H1 (cell line): ENCODE results near the gene TMEM250. TPM values are rescaled to one million over a fixed set of nuclear protein-coding genes. Genes with fewer than 3 reads are reported as not detected.
A peak's percentile ranks its signal among the peaks of the same experiment; 100 is the strongest.

ENCODE experiments used
- CTCF ChIA-PET: fragments of 300-600 bp; sonication (Branson Sonifier 250); formaldehyde crosslinking; loops from one replicate; lab custom pipeline; 2021; ENCODE audit not compliant: partially characterized antibody; lab: Charles Lee
- POLR2A ChIA-PET: fragments of 300-600 bp; sonication (Branson Sonifier 250); formaldehyde crosslinking; loops from one replicate; lab custom pipeline; 2021; ENCODE audit warnings: inconsistent platforms; ENCODE audit not compliant: partially characterized antibody; lab: Charles Lee
- DNase-seq, 2 experiments: peaks; one replicate each; pipeline versions ENCODE4 v3.0.0 to v3.0.0-alpha.2; 2010 to 2022; ENCODE audit warnings: low spot score in 2 of 2, low read depth in 1 of 2, mixed read lengths in 1 of 2
- FAIRE-seq: peaks from 2 replicates; lab custom pipeline; 2011; peaks lifted over from hg19 to GRCh38; lab: Jason Lieb, UNC
- H2AFZ ChIP-seq: 2 replicates; pipeline ENCODE4 v1.8.1; 2012; ENCODE audit warnings: low read length, inconsistent platforms
- H2AK5ac ChIP-seq: 2 replicates; pipeline ENCODE4 v1.6.1; 2013; ENCODE audit warnings: low read depth, low read length
- H2BK120ac ChIP-seq: replicated peaks from 2 replicates; pipeline ENCODE3; 2013; ENCODE audit warnings: low read depth, low read length, inconsistent platforms
- H2BK12ac ChIP-seq: 2 replicates; pipeline ENCODE4 v1.6.1; 2013; ENCODE audit warnings: low read depth, low read length
- H2BK15ac ChIP-seq: 2 replicates; pipeline ENCODE4 v1.6.1; 2013; ENCODE audit warnings: low read length
- H2BK20ac ChIP-seq: 2 replicates; pipeline ENCODE4 v1.6.1; 2013; ENCODE audit warnings: low read length
- H2BK5ac ChIP-seq: 2 replicates; pipeline ENCODE4 v1.6.1; 2013; ENCODE audit warnings: low read depth, low read length
- H3K14ac ChIP-seq: 2 replicates; pipeline ENCODE4 v1.6.1; 2013; ENCODE audit warnings: inconsistent platforms; ENCODE audit not compliant: insufficient read length
- H3K18ac ChIP-seq: 2 replicates; pipeline ENCODE4 v1.6.1; 2013; ENCODE audit warnings: low read length; ENCODE audit errors: extremely low read depth
- H3K23ac ChIP-seq: 2 replicates; pipeline ENCODE4 v1.6.1; 2013; ENCODE audit warnings: inconsistent platforms; ENCODE audit not compliant: insufficient read length
- H3K23me2 ChIP-seq: 2 replicates; pipeline ENCODE4 v1.6.1; 2013; ENCODE audit warnings: low read depth, low read length
- H3K27ac ChIP-seq: 2 replicates; pipeline ENCODE4 v1.6.1; 2011; ENCODE audit warnings: low read depth, low read length, inconsistent platforms
- H3K27me3 ChIP-seq, 4 experiments: replicated peaks in 1 of 4; 1 replicate in 1 of 4; 2 replicates in 3 of 4; pipeline versions ENCODE4 v1.6.1 to v1.8.1; 2011 to 2013; ENCODE audit warnings: low read length in 3 of 4, mild to moderate bottlenecking in 3 of 4, inconsistent platforms in 2 of 4, mixed read lengths in 2 of 4, moderate library complexity in 1 of 4; ENCODE audit not compliant: control insufficient read depth in 3 of 4, insufficient read depth in 3 of 4; ENCODE audit errors: extremely low read depth in 1 of 4
- H3K36me3 ChIP-seq, 4 experiments: 2 replicates each; pipeline versions ENCODE4 v1.6.1 to v1.8.1; 2011 to 2013; ENCODE audit warnings: mild to moderate bottlenecking in 4 of 4, low read length in 3 of 4, moderate library complexity in 2 of 4, control low read depth in 1 of 4, inconsistent platforms in 1 of 4; ENCODE audit not compliant: insufficient read depth in 4 of 4, control insufficient read depth in 2 of 4
- H3K4ac ChIP-seq: replicated peaks from 2 replicates; pipeline ENCODE3; 2013; ENCODE audit warnings: low read length, low read depth, mixed read lengths, inconsistent platforms; ENCODE audit not compliant: insufficient read length
- H3K4me1 ChIP-seq, 4 experiments: replicated peaks in 1 of 4; 1 replicate in 1 of 4; 2 replicates in 3 of 4; pipeline versions ENCODE4 v1.6.1 to v1.8.1; 2011 to 2013; ENCODE audit warnings: low read length in 3 of 4, inconsistent platforms in 2 of 4, mixed read lengths in 1 of 4; ENCODE audit not compliant: insufficient read depth in 4 of 4, control insufficient read depth in 3 of 4
- H3K4me2 ChIP-seq, 2 experiments: 2 replicates each; pipeline versions ENCODE4 v1.6.1 to v1.8.1; 2011 to 2013; ENCODE audit warnings: low read depth in 2 of 2, low read length in 2 of 2, control low read depth in 1 of 2, inconsistent platforms in 1 of 2, mild to moderate bottlenecking in 1 of 2; ENCODE audit not compliant: insufficient read depth in 1 of 2
- H3K4me3 ChIP-seq, 4 experiments: fragments of 200-600, 300-600 bp in 1 of 4; sonication (generic), shearing (Covaris generic), sonication (Bioruptor Twin) in 1 of 4; 2 replicates each; pipeline versions ENCODE4 v1.5.1 to v1.8.1; 2011 to 2016; ENCODE audit warnings: low read length in 4 of 4, low read depth in 3 of 4, control low read depth in 2 of 4, inconsistent platforms in 2 of 4, mild to moderate bottlenecking in 2 of 4, mixed read lengths in 1 of 4, moderate library complexity in 1 of 4; ENCODE audit not compliant: insufficient read depth in 2 of 4; ENCODE audit errors: extremely low read depth in 1 of 4
- H3K56ac ChIP-seq: replicated peaks from 2 replicates; pipeline ENCODE3; 2013; ENCODE audit warnings: low read depth, mild to moderate bottlenecking, mixed read lengths, low read length, inconsistent platforms; ENCODE audit not compliant: insufficient read length
- H3K79me1 ChIP-seq: 2 replicates; pipeline ENCODE4 v1.6.1; 2013; ENCODE audit warnings: low read depth, low read length, control low read depth
- H3K79me2 ChIP-seq, 2 experiments: 2 replicates each; pipeline versions ENCODE4 v1.6.1 to v1.8.1; 2012 to 2013; ENCODE audit warnings: low read length in 2 of 2, mild to moderate bottlenecking in 2 of 2, inconsistent platforms in 1 of 2; ENCODE audit not compliant: insufficient read depth in 2 of 2, control insufficient read depth in 1 of 2
- H3K9ac ChIP-seq, 4 experiments: replicated peaks in 1 of 4; 1 replicate in 1 of 4; 2 replicates in 3 of 4; pipeline versions ENCODE4 v1.6.1 to v1.8.1; 2011 to 2013; ENCODE audit warnings: low read depth in 3 of 4, low read length in 3 of 4, control low read depth in 2 of 4, mild to moderate bottlenecking in 2 of 4, moderate library complexity in 2 of 4, inconsistent platforms in 1 of 4; ENCODE audit errors: extremely low read depth in 1 of 4
- H3K9me3 ChIP-seq, 2 experiments: 2 replicates each; pipeline versions ENCODE4 v1.6.1 to v1.8.1; 2012 to 2013; ENCODE audit warnings: mild to moderate bottlenecking in 2 of 2, moderate library complexity in 2 of 2, control low read depth in 1 of 2, inconsistent platforms in 1 of 2, low read depth in 1 of 2, low read length in 1 of 2, mixed read lengths in 1 of 2; ENCODE audit not compliant: insufficient read depth in 2 of 2
- H4K20me1 ChIP-seq, 2 experiments: replicated peaks in 1 of 2; 2 replicates each; pipeline versions ENCODE3 to v1.8.1; 2011 to 2013; ENCODE audit warnings: inconsistent platforms in 2 of 2, low read length in 2 of 2, mild to moderate bottlenecking in 1 of 2; ENCODE audit not compliant: insufficient read depth in 2 of 2, control insufficient read depth in 1 of 2
- H4K5ac ChIP-seq: 2 replicates; pipeline ENCODE4 v1.6.1; 2013; ENCODE audit warnings: low read length, low read depth, mixed read lengths, inconsistent platforms; ENCODE audit not compliant: insufficient read length
- H4K8ac ChIP-seq: 2 replicates; pipeline ENCODE4 v1.8.0; 2013; ENCODE audit warnings: mild to moderate bottlenecking, moderate library complexity, low read length, inconsistent platforms; ENCODE audit not compliant: insufficient read depth; ENCODE audit errors: extremely low read depth
- H4K91ac ChIP-seq: replicated peaks from 2 replicates; pipeline ENCODE3; 2013; ENCODE audit warnings: low read length, mixed read lengths, inconsistent platforms; ENCODE audit not compliant: insufficient read length
- KDM4A ChIP-seq: IDR thresholded peaks from one replicate; pipeline ENCODE4 v1.7.1; 2012; ENCODE audit warnings: low read depth, mild to moderate bottlenecking, moderate library complexity, low read length, inconsistent platforms; ENCODE audit not compliant: severe bottlenecking
- POLR2AphosphoS5 ChIP-seq: IDR thresholded peaks from 2 replicates; pipeline ENCODE4 v1.6.1; 2011; ENCODE audit warnings: low read depth, low read length
- WGBS, 2 experiments: shearing (Covaris generic) in 1 of 2; methylation state at CpG; one replicate each; pipeline versions ENCODE4 v1.1.6 to v1.1.7; 2013 to 2015; ENCODE audit warnings: low lambda C conversion rate in 2 of 2, mixed read lengths in 2 of 2, inconsistent platforms in 1 of 2, low coverage in 1 of 2, missing lambda C conversion rate in 1 of 2; ENCODE audit not compliant: insufficient replicate concordance in 2 of 2, insufficient coverage in 1 of 2, insufficient read length in 1 of 2; ENCODE audit errors: extremely low coverage in 1 of 2, missing lambda C conversion rate in 1 of 2; 5-methylcytosine and 5-hydroxymethylcytosine counted together
- polyA plus RNA-seq, 7 experiments: library from polyadenylated mRNA; depleted of rRNA in 3 of 7; stranded (reverse) in 5 of 7; unstranded in 2 of 7; fragments of >200 nt in 5 of 7; fragments of 200-250 nt in 2 of 7; gene quantifications; 1 replicate in 5 of 7; 2 replicates in 1 of 7; 4 replicates in 1 of 7; pipeline versions ENCODE4 v1.2.1 to v1.2.3, GENCODE V29; 2011 to 2013; ENCODE audit warnings: missing spikeins in 2 of 7, mixed read lengths in 2 of 7
- total RNA-seq: library from RNA; stranded (reverse); fragmentation: NEBNext Ultra II Directional; extraction: Animal tissue kit (Norgen Biotek cat#: 25700); gene quantifications from 2 replicates; pipeline ENCODE4 v1.2.1, GENCODE V29; 2021

Gene TMEM250
- total and polyA plus RNA-seq, 2 of the 8 experiments (the other 6 are each of a cell fraction or from before 2014, with no cell fraction given) = 22.3 to 34.9 TPM

DNA sequence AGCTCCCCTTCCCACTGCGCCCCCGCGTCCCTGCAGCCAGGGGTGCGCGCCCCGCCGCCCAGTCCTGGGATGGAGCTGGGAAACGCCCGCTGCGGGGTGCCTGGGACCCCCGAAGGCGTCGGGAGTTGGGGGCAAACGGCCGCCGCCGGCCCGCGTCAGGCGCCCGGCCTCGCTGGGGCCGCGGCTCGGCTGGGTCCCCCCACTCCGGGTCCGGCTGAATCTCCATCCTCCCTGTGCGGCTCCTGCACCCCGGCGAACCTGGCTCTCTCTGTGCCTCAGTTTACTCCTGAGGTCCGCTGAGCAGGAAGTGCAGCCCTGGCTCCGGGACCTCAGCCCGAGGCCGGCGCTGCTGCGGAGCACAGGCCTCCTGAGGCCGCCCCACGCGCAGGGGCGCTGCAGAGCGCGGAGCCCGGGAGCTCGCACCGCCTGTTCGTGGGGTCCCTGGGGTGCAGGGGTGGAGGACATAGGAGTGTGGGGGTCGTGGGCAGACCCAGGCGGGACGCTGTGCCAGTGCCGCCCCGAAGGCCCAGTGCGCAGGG, 13.9 kb upstream of the TMEM250 start:
- Histone ChIP-seq H3K4me1 (peaks cover 0 to 20% (median 11%) of the 10 kb centered on the region in 4 experiments; a peak in 5 of 7 replicates), H3K36me3 (no peaks in the 10 kb centered on the region), H3K9ac (no peak overlapping the region), H2BK12ac (no peak overlapping the region), H4K5ac (no peak overlapping the region), H3K4me3 (peak overlapping the region; percentile 29 to 65 (median 39); a peak in 7 of 8 replicates), H3K9me3 (no peaks in the 10 kb centered on the region), H4K91ac (peak overlapping the region; percentile 26), H2AK5ac (no peak overlapping the region), H3K14ac (no peak overlapping the region), H3K23ac (no peak overlapping the region), H3K27me3 (peaks cover 4 to 29% (median 22%) of the 10 kb centered on the region in 4 experiments; a peak in 6 of 7 replicates), H3K4ac (peak overlapping the region; percentile 53), H3K23me2 (peaks cover 4% of the 10 kb centered on the region; the same call in 1 of the 2 replicates), H3K4me2 (peak overlapping the region; percentile 34 to 87), H2BK5ac (no peak overlapping the region), H3K27ac (no peak overlapping the region), H2BK120ac (no peak overlapping the region), H2BK15ac (no peak overlapping the region), H3K18ac (no peak overlapping the region), H3K56ac (no peak overlapping the region), H3K79me1 (no peaks in the 10 kb centered on the region), H3K79me2 (no peaks in the 10 kb centered on the region), H2BK20ac (no peak overlapping the region), H4K8ac (no peak overlapping the region; the same call in 1 of the 2 replicates), H2AFZ (no peak overlapping the region), H4K20me1 (no peaks in the 10 kb centered on the region)
- no peak for FAIRE-seq
- DNase-seq = no peak
- TF ChIP-seq POLR2AphosphoS5 (no peak), KDM4A (peak; percentile 28)
- WGBS, 2 experiments = 23% methylated on average over 37 of the region's 52 CpGs; no CpG with 5 or more reads in 1 of the 2 experiments
- CTCF ChIA-PET = interaction anchor here (0.5 to 2.3 kb wide), 8 partner anchors 10 to 368 kb away, joined by 3 to 9 read pairs (median 4); no protein-coding TSS in a partner anchor
- POLR2A ChIA-PET = interaction anchor here (0.7 to 1.1 kb wide), 3 partner anchors 28 to 171 kb away, joined by 3 read pairs; partner anchors contain the start of gene UBAC1
